Mammary epithelial cell (primary cell): ENCODE data around the gene ACTN1.

Experiments
- EZH2 ChIP-seq: IDR thresholded peaks from 2 replicates; pipeline ENCODE4 v1.6.1; 2012; ENCODE audit warnings: low read length, inconsistent platforms, borderline replicate concordance
- TF ChIP-seq, protein P1 (sequence below), 2 donors: IDR thresholded peaks in 1 of 2; conservative IDR thresholded peaks in 1 of 2; 2 replicates each; pipeline ENCODE4 v1.5.1; 2011 to 2012; ENCODE audit warnings: inconsistent platforms in 2 of 2, low read length in 2 of 2, mild to moderate bottlenecking in 2 of 2, control low read depth in 1 of 2, low read depth in 1 of 2; ENCODE audit not compliant: insufficient read depth in 1 of 2; ENCODE audit errors: extremely low read depth in 1 of 2

DNA sequence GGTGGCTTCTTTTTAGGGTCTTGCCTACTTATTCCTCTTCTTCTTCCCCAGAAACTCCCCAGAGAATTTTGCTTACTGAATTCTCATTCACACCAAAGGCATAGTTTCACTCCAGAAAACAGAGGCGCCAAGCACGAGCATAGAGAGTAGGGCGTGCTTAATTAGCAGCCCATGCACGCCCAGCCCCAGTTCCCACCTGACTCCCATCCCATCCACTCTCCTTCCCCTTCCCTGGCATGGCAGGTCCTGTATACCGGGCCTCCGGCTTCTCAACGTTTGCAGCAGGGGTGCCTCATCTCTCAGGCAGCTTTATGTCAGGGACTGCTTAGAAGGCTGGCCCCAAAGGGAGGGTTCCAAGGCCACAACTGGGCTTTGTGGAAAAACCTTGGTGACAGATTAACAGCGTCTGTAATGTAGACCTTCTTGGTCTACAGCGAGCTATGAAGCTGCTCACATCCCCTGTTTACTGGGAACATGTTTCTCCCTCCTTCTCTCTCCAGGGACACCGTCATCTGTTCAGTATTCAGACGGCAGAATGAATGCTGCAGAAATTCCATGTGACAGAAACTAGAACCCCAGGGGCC is 62.7 kb downstream of the ACTN1 start:
- TF ChIP-seq, protein P1, sequence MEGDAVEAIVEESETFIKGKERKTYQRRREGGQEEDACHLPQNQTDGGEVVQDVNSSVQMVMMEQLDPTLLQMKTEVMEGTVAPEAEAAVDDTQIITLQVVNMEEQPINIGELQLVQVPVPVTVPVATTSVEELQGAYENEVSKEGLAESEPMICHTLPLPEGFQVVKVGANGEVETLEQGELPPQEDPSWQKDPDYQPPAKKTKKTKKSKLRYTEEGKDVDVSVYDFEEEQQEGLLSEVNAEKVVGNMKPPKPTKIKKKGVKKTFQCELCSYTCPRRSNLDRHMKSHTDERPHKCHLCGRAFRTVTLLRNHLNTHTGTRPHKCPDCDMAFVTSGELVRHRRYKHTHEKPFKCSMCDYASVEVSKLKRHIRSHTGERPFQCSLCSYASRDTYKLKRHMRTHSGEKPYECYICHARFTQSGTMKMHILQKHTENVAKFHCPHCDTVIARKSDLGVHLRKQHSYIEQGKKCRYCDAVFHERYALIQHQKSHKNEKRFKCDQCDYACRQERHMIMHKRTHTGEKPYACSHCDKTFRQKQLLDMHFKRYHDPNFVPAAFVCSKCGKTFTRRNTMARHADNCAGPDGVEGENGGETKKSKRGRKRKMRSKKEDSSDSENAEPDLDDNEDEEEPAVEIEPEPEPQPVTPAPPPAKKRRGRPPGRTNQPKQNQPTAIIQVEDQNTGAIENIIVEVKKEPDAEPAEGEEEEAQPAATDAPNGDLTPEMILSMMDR (conservative IDR thresholded peaks at IDR 0.05 in 1 of 2, IDR thresholded peaks at IDR 0.05 in 1 of 2; ENCODE audit: extremely low read depth in 1 of 2, insufficient read depth in 1 of 2, low read depth in 1 of 2, low read length in 2 of 2), result no peak
- TF ChIP-seq EZH2, result no peak
